GM12892 (cell line): ENCODE data around the gene LMO1.
A peak's percentile ranks its signal among the peaks of the same experiment; 100 is the strongest.

ENCODE experiments used
- DNase-seq: peaks from one replicate; pipeline ENCODE4 v3.0.0; 2011; ENCODE audit not compliant: insufficient read length
- FAIRE-seq: peaks from 2 replicates; lab custom pipeline; 2011; peaks lifted over from hg19 to GRCh38; lab: Jason Lieb, UNC
- POLR2A ChIP-seq: IDR thresholded peaks from 2 replicates; pipeline ENCODE4 v1.6.1; 2011; ENCODE audit warnings: low read depth, low read length, control low read depth
- POLR2AphosphoS5 ChIP-seq: IDR thresholded peaks from 2 replicates; pipeline ENCODE4 v1.6.1; 2011; ENCODE audit warnings: low read depth, low read length, control low read depth
- TAF1 ChIP-seq: IDR thresholded peaks from 2 replicates; pipeline ENCODE4 v1.6.1; 2011; ENCODE audit warnings: low read depth, mild to moderate bottlenecking, control low read depth, low read length, borderline replicate concordance

The LMO1 gene

DNA sequence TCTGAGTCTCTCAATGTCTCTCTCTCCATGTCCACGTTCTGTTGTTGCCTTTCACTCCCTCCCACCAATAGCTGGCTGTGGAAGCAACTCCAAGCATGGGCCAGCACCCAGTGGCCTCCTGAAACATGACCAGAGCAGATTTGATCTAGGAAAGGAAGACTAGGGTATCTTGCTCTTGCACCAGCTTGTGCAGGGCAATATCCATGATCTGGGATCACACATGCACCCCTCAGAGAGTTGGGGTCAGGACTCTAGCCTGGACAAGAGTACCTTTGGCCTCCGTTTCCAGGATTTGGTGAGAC lies 60.3 kb downstream of the LMO1 start:
- TF ChIP-seq POLR2A = no peak
- TF ChIP-seq TAF1 = no peak
- TF ChIP-seq POLR2AphosphoS5 = no peak
- FAIRE-seq = no peak

DNA sequence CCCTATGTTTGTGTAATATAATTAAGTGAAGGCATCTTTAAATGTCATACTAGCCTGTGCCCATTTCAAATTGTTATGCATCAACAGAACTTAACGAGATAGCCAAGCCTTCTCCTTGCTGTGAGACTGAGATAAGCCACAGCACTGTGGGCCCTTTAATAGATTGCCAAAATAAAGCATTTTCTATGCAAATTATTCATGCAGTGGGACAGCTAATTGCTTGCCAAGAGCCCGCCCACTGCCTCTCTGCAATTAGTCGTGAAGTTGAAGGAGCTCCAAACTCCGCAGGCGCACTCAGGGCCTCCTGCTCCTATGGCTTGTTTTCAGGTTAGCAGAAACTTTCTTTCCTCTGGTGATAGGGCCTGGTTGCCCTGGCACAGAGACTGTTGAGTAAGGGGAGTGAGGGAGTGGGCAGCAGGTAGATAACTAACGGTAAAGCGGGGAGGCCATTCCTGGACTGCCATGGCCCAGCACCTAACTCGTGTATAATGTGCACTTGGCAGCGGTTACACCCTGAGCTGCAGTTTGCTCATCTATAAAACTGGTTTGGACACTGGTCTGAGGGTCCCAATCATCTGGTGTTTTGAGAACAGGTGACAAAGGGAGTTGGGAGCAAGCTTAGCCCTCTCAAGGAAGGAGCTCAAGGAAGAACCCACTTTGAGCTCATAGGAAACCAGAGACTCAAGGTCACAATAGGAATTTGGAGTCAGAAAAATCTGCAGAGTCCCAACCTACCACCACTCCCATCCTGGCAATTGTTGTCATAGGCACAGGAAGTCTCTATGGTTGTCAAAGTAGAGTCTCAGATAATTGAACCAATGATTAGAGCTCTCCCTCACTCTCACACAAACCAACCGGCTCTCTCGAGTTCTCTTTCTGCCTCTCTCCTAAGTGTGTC lies 60.9 kb downstream of the LMO1 start:
- FAIRE-seq = no peak
- DNase-seq = no peak
- TF ChIP-seq POLR2AphosphoS5 = no peak
- TF ChIP-seq TAF1 = no peak
- TF ChIP-seq POLR2A = no peak

More for the DNA sequence above, 60.3 kb downstream of the LMO1 start:
- no peak for DNase-seq

DNA sequence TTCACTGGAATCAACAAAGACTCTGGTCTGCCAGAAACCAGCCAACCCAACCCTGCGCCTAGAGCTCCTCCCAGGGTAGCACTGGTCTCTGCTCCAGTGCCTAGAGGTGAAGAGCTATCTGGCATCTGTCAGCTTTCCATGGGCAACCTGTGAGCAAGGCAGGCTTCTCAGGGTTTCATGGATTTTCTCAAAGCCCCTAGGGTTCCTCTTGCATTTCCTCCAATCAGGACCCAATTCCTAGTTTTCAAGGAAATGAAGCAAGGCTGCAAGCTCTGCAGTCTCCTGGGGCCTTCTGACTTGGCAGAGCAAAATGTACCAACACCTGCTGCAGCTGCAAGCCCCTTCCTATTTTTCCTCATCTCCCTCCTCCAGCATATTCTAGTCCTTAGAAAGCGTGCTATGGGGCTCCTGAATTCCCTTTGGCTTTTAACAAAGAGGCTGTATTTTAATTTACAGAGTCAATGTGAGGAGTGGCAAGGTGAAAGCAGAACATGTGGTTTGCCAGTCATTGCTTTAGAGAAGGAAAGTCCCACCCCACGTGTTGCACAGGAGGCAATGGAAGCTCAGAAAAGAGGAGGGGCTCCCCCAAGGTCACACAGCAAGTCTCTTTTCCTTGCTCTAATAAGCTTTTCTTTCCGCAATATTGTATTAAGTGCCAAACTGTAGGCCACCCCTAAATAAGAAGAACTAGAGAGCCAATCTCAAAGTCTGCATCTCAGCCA lies 61.9 kb downstream of the LMO1 start:
- TF ChIP-seq POLR2A (no peak), POLR2AphosphoS5 (no peak), TAF1 (no peak)
- FAIRE-seq (peak; percentile 21), DNase-seq (no peak)

DNA sequence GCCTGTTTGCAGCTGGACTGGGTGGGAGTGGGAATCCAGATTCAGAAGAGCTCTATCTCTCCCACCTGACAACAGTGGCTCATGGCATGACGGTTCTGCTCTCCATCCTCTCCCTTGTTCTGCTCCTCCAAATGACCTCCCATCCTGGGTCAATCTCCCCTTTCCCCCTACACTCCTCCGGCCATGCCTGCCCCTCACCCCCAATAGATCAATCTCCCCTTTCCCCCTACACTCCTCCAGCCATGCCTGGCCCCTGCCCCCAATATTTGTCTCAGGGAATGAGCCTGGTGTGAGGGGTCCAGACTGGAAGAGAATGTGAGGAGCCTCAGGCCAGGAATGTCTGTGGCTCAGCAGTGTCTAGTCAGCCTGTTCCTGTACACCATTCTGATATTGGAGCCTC lies 64.0 kb downstream of the LMO1 start:
- no peak for TF ChIP-seq POLR2A
- no peak for TF ChIP-seq POLR2AphosphoS5
- no peak for TF ChIP-seq TAF1
- FAIRE-seq (no peak), DNase-seq (no peak)

DNA sequence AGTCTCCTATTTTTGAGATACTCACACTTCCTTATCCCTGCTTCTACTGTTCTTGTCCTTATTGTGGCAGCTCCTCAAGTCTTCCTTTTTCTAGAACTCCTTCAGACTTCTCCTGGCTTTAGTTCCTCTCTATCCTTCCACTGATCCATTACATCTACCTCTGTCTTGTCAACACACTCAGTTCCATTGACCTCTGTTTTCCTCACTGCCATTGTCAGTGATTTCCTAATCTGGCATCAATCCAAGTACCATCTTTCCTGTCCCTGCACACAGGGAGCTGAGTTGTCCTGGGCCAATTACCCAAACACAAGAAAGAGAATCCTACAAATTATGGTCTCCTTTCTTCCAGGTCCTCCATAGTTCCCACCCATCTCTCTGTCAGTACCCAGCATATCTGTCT lies 66.9 kb downstream of the LMO1 start:
- TF ChIP-seq POLR2AphosphoS5 = no peak
- no peak for TF ChIP-seq TAF1
- no peak for TF ChIP-seq POLR2A
- peak; percentile 24 for FAIRE-seq
- no peak for DNase-seq

DNA sequence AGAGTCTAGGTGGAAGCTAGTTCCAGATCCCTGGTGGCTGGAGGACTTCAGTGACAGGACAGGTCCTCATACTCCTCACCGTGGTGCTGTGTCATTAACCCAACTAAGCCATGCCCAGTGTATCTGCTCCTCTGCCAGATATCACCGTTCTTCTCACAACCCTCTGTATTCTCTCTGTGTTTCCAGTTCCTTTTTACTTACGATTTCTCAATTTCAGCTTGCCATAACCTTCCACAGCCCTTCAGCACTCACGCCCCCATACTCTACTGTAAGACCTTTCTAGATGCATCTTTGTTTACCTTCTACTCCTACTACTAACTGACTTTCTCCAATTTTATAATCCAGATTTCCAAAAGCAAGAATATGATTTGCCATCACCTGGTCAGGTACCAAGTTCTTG lies 68.7 kb downstream of the LMO1 start:
- FAIRE-seq = no peak
- no peak for TF ChIP-seq POLR2AphosphoS5
- DNase-seq = no peak

DNA sequence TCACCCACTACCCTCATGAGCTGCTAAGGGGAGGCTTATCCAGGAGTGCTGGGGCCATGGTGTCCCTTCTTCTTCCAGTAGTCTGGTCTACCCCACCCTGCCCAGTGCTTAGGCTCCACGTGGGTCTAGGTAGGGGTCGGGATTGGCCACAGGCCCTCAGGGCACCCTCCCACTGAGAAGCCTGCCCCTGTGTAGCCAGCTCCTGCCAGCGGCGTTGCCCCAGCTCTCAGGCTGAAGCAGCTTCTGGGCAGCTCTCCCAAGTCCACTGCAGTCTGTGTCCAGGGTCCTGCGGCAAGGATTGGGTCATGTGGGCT lies 70.8 kb downstream of the LMO1 start:
- no peak for DNase-seq
- FAIRE-seq = no peak
- no peak for TF ChIP-seq POLR2A
- no peak for TF ChIP-seq TAF1
- TF ChIP-seq POLR2AphosphoS5 = no peak

DNA sequence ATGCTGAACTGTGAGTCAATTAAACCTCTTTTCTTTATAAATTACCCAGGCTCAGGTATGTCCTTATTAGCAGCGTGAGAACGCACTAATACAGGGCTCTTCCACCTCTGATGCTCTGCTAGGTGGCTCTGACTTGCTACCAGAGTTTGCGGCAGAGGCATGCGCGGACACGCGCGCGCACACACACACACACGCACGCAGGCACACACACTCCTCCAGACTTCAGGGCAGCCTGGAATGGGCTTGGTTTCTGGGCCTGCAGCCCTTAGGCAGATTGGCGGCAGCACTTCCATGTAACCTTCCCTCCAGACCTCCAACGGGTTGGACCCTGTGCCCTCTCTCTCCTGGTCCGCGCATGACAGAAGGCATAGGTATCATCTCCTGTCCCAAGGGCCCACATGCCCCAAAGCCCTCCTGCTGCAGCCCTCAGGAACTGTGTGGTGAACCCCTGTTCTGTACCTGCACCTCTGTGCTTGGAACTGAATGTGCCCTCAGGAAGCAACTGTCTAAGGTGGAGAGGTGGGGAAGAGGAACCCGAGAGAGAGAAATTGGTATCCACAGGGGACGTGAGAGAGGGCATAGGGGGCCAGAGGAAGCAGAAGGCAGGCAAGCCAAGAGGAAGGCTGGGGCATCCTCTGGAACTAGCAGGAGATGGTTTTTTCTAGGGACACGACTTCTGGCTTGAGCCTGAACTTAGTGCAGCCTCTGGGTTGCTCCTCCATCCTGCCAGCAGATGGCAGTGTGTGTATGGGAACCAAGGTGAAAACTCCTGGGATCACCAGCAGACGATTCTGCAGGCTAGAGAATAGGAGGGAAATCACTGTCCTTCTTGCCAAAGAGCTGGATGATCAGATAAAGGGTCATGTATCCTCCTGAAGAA lies 71.4 kb downstream of the LMO1 start:
- TF ChIP-seq TAF1 (no peak), POLR2A (no peak), POLR2AphosphoS5 (no peak)
- DNase-seq (peak; percentile 58), FAIRE-seq (peak; percentile 94)

DNA sequence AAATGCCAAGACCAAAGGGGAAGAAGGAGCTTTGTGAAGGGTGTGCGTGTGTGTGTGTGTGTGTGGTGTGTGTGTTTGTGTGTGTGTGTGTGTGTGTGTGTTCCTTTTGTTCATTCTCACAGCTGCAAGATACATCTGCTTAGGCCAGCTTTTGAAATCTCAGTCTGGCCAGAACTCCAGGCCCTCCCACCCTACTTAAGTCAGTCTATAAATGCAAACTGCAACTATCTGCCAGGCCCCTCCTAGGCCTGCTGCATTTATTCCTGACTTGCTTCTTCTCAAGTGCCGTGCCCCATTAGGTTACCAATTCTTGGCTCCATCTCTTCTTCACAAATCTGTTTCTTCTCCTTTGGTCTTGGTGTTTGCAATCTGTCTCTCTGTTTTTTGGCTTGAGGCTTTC lies 73.2 kb downstream of the LMO1 start:
- no peak for FAIRE-seq
- TF ChIP-seq TAF1 (no peak), POLR2A (no peak), POLR2AphosphoS5 (no peak)
- DNase-seq = no peak

DNA sequence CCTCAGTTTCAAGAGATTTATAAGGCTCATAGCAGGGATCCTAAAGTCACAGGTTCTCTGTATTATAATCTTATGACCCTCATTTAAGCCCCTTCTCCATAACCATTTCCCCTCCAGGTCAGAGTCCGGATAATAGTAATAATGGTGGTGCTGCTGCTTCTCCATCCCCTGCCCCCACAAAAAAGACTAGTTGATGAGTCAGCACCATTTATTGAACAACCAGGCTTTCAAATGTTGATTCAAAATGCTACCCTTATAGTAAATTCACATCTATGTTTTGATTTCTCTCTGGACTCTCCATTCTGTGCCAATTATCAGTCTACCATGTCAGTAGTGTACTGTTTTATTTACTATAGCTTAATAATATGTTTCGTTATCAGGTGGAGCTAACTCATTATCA lies 77.2 kb downstream of the LMO1 start:
- FAIRE-seq (no peak), DNase-seq (no peak)
- TF ChIP-seq POLR2AphosphoS5 (no peak), POLR2A (no peak), TAF1 (no peak)

DNA sequence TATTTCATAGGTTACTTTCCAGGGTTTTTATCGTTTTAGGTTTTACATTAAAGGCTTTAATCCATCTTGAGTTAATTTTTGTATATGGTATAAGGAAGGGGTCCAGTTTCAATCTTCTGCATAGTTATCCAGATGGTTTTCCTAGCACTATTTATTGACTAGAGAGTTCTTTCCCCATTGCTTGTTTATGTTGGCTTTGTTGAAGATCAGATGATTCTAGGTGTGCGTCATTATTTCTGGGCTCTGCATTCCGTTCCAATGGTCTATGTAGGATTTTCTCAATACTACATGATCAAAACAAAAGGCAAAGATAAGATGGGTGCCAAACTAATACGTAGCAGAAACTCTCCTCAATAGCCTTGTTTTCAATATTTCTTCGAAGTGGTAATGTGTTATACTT lies 80.6 kb downstream of the LMO1 start:
- TF ChIP-seq POLR2A = no peak
- no peak for TF ChIP-seq POLR2AphosphoS5
- no peak for TF ChIP-seq TAF1
- DNase-seq (no peak), FAIRE-seq (no peak)

DNA sequence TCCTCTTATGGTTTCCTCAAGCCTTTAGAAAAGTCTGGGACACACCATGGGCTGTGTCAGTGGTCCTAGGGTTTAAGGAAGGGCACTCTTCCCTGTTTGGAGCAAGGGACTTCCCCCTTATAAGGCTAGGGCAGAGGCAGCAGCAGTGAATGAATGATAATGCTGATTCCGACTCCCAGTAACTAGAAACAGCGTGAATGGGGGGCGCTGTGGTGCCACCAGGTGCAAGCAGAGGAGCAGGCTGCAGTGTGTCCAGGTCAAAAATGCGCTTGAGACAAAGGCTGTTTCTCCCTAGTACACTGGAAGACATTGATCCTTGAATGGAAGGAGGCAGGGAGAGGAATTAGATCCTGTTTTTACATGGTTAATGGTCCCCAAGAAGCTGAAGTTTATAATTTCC lies 83.2 kb downstream of the LMO1 start:
- FAIRE-seq (no peak), DNase-seq (no peak)
- no peak for TF ChIP-seq POLR2AphosphoS5
- no peak for TF ChIP-seq TAF1
- TF ChIP-seq POLR2A = no peak
